Measurements from ENCODE around the gene ZMIZ1. TPM values are rescaled to one million over a fixed set of nuclear protein-coding genes. Genes with fewer than 3 reads are reported as not detected.

ZMIZ1 gene
- total RNA-seq, 2 experiments from 2014 or later = 14.6 to 15.5 TPM

- H3K4me1 ChIP-seq (ENCODE audit: insufficient read depth, low read length) = peaks cover 33% of the 10 kb centered on the region
- peak overlapping the region in 1 of 2 donors; percentile 58 for H3K27ac ChIP-seq (ENCODE audit: low read depth in 1 of 2, low read length in 2 of 2)
- Mint-ChIP-seq H3K27ac (no peak overlapping the region), H3K27me3 (no peaks in the 10 kb centered on the region), H3K4me1 (ENCODE audit: low read depth) (peaks cover 12% of the 10 kb centered on the region), H3K9me3 (no peaks in the 10 kb centered on the region), H3K4me3 (no peak overlapping the region), H3K36me3 (ENCODE audit: low read depth) (no peaks in the 10 kb centered on the region)
- no peak for ATAC-seq (ENCODE audit: poor library complexity)
- TF ChIP-seq, protein P1, sequence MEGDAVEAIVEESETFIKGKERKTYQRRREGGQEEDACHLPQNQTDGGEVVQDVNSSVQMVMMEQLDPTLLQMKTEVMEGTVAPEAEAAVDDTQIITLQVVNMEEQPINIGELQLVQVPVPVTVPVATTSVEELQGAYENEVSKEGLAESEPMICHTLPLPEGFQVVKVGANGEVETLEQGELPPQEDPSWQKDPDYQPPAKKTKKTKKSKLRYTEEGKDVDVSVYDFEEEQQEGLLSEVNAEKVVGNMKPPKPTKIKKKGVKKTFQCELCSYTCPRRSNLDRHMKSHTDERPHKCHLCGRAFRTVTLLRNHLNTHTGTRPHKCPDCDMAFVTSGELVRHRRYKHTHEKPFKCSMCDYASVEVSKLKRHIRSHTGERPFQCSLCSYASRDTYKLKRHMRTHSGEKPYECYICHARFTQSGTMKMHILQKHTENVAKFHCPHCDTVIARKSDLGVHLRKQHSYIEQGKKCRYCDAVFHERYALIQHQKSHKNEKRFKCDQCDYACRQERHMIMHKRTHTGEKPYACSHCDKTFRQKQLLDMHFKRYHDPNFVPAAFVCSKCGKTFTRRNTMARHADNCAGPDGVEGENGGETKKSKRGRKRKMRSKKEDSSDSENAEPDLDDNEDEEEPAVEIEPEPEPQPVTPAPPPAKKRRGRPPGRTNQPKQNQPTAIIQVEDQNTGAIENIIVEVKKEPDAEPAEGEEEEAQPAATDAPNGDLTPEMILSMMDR (IDR thresholded peaks at IDR 0.05) = no peak
- H3K9me3 ChIP-seq (ENCODE audit: control insufficient read depth in 1 of 2, insufficient read depth in 1 of 2, low read length in 2 of 2) = no peaks in the 10 kb centered on the region
- intact Hi-C loops (cut with DNase I, micrococcal nuclease) = no loop called here
- no peaks in the 10 kb centered on the region for H3K27me3 ChIP-seq (ENCODE audit: control insufficient read depth in 1 of 2, insufficient read depth in 2 of 2, low read length in 2 of 2)
- ChIA-PET CTCF (no interaction called here), POLR2A (no interaction called here)
- no peak overlapping the region for H3K4me3 ChIP-seq (ENCODE audit: low read length)
- peaks cover 3% of the 10 kb centered on the region for H3K36me3 ChIP-seq (ENCODE audit: insufficient read depth, low read length)
- DNase-seq = no peak
Measured at GRCh38 chr10:79267499-79267898, 198.7 kb downstream of the ZMIZ1 start.

GRCh38 chr10:79268161-79268601 is 199.4 kb downstream of the ZMIZ1 start:
- ATAC-seq (ENCODE audit: poor library complexity) = no peak
- Histone ChIP-seq H3K36me3 (ENCODE audit: insufficient read depth, low read length) (peaks cover 5% of the 10 kb centered on the region), H3K27me3 (ENCODE audit: control insufficient read depth in 1 of 2, insufficient read depth in 2 of 2, low read length in 2 of 2) (no peaks in the 10 kb centered on the region), H3K4me1 (ENCODE audit: insufficient read depth, low read length) (peaks cover 33% of the 10 kb centered on the region), H3K27ac (ENCODE audit: low read depth in 1 of 2, low read length in 2 of 2) (no peak overlapping the region), H3K4me3 (ENCODE audit: low read length) (no peak overlapping the region), H3K9me3 (ENCODE audit: control insufficient read depth in 1 of 2, insufficient read depth in 1 of 2, low read length in 2 of 2) (no peaks in the 10 kb centered on the region)
- POLR2A ChIA-PET = no interaction called here
- H3K27ac Mint-ChIP-seq = no peak overlapping the region
- H3K9me3 Mint-ChIP-seq = no peaks in the 10 kb centered on the region
- H3K4me3 Mint-ChIP-seq = no peak overlapping the region
- CTCF ChIA-PET = no interaction called here
- peak in 2 of 14 experiments; percentile 34 to 50 for DNase-seq
- TF ChIP-seq, protein P1 (IDR thresholded peaks at IDR 0.05) = no peak
- H3K36me3 Mint-ChIP-seq (ENCODE audit: low read depth) = no peaks in the 10 kb centered on the region
- H3K27me3 Mint-ChIP-seq = no peaks in the 10 kb centered on the region
- intact Hi-C loops (cut with DNase I, micrococcal nuclease) = no loop called here
- H3K4me1 Mint-ChIP-seq (ENCODE audit: low read depth) = peaks cover 9% of the 10 kb centered on the region

- H3K4me1 ChIP-seq (ENCODE audit: insufficient read depth, low read length) = peaks cover 33% of the 10 kb centered on the region
- intact Hi-C loops (cut with DNase I, micrococcal nuclease) = no loop called here
Measured at GRCh38 chr10:79268742-79269141, 200.0 kb downstream of the ZMIZ1 start.

More at GRCh38 chr10:79268742-79269141, 200.0 kb downstream of the ZMIZ1 start:
- no peaks in the 10 kb centered on the region for H3K9me3 Mint-ChIP-seq
- Histone ChIP-seq H3K27ac (ENCODE audit: low read depth in 1 of 2, low read length in 2 of 2) (no peak overlapping the region), H3K9me3 (ENCODE audit: control insufficient read depth in 1 of 2, insufficient read depth in 1 of 2, low read length in 2 of 2) (no peaks in the 10 kb centered on the region), H3K36me3 (ENCODE audit: insufficient read depth, low read length) (peaks cover 6% of the 10 kb centered on the region), H3K27me3 (ENCODE audit: control insufficient read depth in 1 of 2, insufficient read depth in 2 of 2, low read length in 2 of 2) (no peaks in the 10 kb centered on the region), H3K4me3 (ENCODE audit: low read length) (no peak overlapping the region)
- no peak overlapping the region for H3K4me3 Mint-ChIP-seq
- DNase-seq (no peak), ATAC-seq (ENCODE audit: poor library complexity) (no peak)
- H3K4me1 Mint-ChIP-seq (ENCODE audit: low read depth) = peaks cover 9% of the 10 kb centered on the region
- CTCF ChIA-PET = no interaction called here
- no peaks in the 10 kb centered on the region for H3K36me3 Mint-ChIP-seq (ENCODE audit: low read depth)
- no peaks in the 10 kb centered on the region for H3K27me3 Mint-ChIP-seq
- H3K27ac Mint-ChIP-seq = no peak overlapping the region
- POLR2A ChIA-PET = no interaction called here
- TF ChIP-seq, protein P1 (IDR thresholded peaks at IDR 0.05) = no peak

All from CD4-positive, alpha-beta T cell (primary cell).